Measurements from ENCODE around the gene TBC1D4. TPM values are rescaled to one million over a fixed set of nuclear protein-coding genes. Genes with fewer than 3 reads are reported as not detected.

The TBC1D4 gene
- total and polyA plus RNA-seq, 9 of the 15 experiments (the other 6 are each of a cell fraction or from before 2014, with no cell fraction given) = 2.8 to 12.3 (median 7.0) TPM

DNA sequence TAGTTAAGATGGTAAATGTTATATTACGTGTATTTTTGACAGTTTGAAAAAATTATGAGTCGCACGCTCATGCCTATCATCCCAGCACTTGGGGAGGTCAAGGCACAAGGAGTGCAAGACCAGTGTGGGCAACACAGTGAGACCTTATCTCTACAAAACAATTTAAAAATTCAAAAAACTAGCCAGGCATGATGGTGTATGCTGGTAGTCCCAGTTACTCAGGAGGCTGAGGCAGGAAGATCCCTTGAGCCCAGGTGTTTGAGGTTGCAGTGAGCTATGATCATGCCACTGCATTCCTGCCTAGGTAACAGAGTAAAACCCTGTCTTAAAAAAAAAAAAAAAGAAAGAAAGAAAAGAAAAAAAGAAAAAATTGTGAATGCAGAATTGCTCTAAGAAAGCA lies 58.0 kb downstream of the TBC1D4 start:
- TF ChIP-seq ASH1L (IDR thresholded peaks at IDR 0.05; ENCODE audit: borderline replicate concordance, low read depth, partially characterized antibody) = no peak

DNA sequence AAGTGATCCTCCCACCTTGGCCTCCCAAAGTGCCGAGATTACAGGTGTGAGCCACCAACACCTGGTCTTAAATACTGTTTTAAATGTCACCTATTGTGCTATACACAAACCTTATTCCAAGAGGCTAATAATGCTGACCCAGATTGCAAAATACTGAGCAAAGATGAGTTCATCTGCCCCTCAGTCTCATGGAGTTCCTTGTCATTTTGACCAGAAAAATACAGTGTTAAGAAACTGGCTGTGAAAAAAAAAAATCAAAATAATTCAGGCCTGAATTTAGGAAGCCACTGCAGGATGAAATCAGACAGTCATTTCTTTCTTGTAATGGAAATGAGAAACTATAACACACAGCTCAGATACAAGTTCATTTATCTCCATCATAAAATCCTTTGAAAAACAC lies 59.9 kb downstream of the TBC1D4 start:
- no peak overlapping the region for H3K27ac ChIP-seq (ENCODE audit: extremely low read depth, low read depth, low read length)
- no peak for FAIRE-seq
- ChIA-PET CTCF (ENCODE audit: low intra/inter-chr PET ratio) (no interaction called here), POLR2A (no interaction called here)
- in situ Hi-C loops (cut with MboI) (no loop called here), intact Hi-C loops (cut with micrococcal nuclease) (no loop called here)
- DNase-seq (ENCODE audit: extremely low read depth in 1 of 4, low spot score in 3 of 4) = no peak
- no peak overlapping the region for H3K4me3 ChIP-seq
- H3K27me3 ChIP-seq (ENCODE audit: control insufficient read depth in 2 of 2, insufficient read depth in 2 of 2, low read length in 2 of 2) = no peaks in the 10 kb centered on the region
- no peaks in the 10 kb centered on the region for H3K9me1 ChIP-seq (ENCODE audit: control insufficient read depth, insufficient read depth, low read length)
- H3K4me2 ChIP-seq (ENCODE audit: insufficient read depth, low read length) = no peak overlapping the region
- H3K36me3 ChIP-seq (ENCODE audit: control insufficient read depth, insufficient read depth, low read length) = no peaks in the 10 kb centered on the region
- H3K79me2 ChIP-seq (ENCODE audit: control insufficient read depth, insufficient read depth, low read length) = no peaks in the 10 kb centered on the region
- BruUV-seq (replicated peaks) = no TSS peak
- no peaks in the 10 kb centered on the region; a peak in 2 of 5 replicates for H3K4me1 ChIP-seq (replicated peaks in 1 of 2; ENCODE audit: control insufficient read depth in 2 of 2, insufficient read depth in 2 of 2, low read length in 2 of 2)
- no peak overlapping the region for H2AFZ ChIP-seq (ENCODE audit: low read depth, low read length)
- 62% methylated on average over 1 of the region's 1 CpG for WGBS (ENCODE audit: insufficient coverage, low coverage, missing lambda C conversion rate)
- TF ChIP-seq TAL1 (IDR thresholded peaks at IDR 0.05) = no peak
- no peak for TF ChIP-seq IFI16 (CRISPR knock-in tag; IDR thresholded peaks at IDR 0.05)
- TF ChIP-seq KLF1 (tag; IDR thresholded peaks at IDR 0.05) = no peak
- TF ChIP-seq SMAD4 (CRISPR knock-in tag; conservative IDR thresholded peaks at IDR 0.05) = no peak
- TF ChIP-seq, protein P1, sequence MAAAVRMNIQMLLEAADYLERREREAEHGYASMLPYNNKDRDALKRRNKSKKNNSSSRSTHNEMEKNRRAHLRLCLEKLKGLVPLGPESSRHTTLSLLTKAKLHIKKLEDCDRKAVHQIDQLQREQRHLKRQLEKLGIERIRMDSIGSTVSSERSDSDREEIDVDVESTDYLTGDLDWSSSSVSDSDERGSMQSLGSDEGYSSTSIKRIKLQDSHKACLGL (CRISPR knock-in tag; IDR thresholded peaks at IDR 0.05; ENCODE audit: borderline replicate concordance, poor library complexity, severe bottlenecking) = no peak
- no peak for TF ChIP-seq RBM14 (IDR thresholded peaks at IDR 0.05; ENCODE audit: borderline replicate concordance, insufficient read depth, low read depth, low read length)
- no peak for TF ChIP-seq ZNF143 (CRISPR knock-in tag; IDR thresholded peaks at IDR 0.05)
- no peaks in the 10 kb centered on the region for H3K9me3 ChIP-seq (replicated peaks; ENCODE audit: control insufficient read depth, insufficient read depth, low read depth, low read length)
- no peak overlapping the region for H3K9ac ChIP-seq (ENCODE audit: insufficient read depth in 1 of 2, low read depth in 2 of 2, low read length in 2 of 2)
- ATAC-seq = no peak
- H4K20me1 ChIP-seq (replicated peaks; ENCODE audit: control insufficient read depth, insufficient read depth, low read length) = no peaks in the 10 kb centered on the region

More for the DNA sequence above, 58.0 kb downstream of the TBC1D4 start:
- no TSS peak for BruUV-seq (replicated peaks)
- Histone ChIP-seq H3K27me3 (ENCODE audit: control insufficient read depth in 2 of 2, insufficient read depth in 2 of 2, low read length in 2 of 2) (no peaks in the 10 kb centered on the region), H3K27ac (ENCODE audit: extremely low read depth, low read depth, low read length) (no peak overlapping the region), H4K20me1 (replicated peaks; ENCODE audit: control insufficient read depth, insufficient read depth, low read length) (no peaks in the 10 kb centered on the region), H3K9me3 (replicated peaks; ENCODE audit: control insufficient read depth, insufficient read depth, low read depth, low read length) (no peaks in the 10 kb centered on the region), H3K4me2 (ENCODE audit: insufficient read depth, low read length) (no peak overlapping the region), H3K4me3 (no peak overlapping the region), H3K79me2 (ENCODE audit: control insufficient read depth, insufficient read depth, low read length) (no peaks in the 10 kb centered on the region), H3K9ac (ENCODE audit: insufficient read depth in 1 of 2, low read depth in 2 of 2, low read length in 2 of 2) (no peak overlapping the region), H2AFZ (ENCODE audit: low read depth, low read length) (no peak overlapping the region), H3K36me3 (ENCODE audit: control insufficient read depth, insufficient read depth, low read length) (no peaks in the 10 kb centered on the region), H3K4me1 (replicated peaks in 1 of 2; ENCODE audit: control insufficient read depth in 2 of 2, insufficient read depth in 2 of 2, low read length in 2 of 2) (no peaks in the 10 kb centered on the region; a peak in 2 of 5 replicates), H3K9me1 (ENCODE audit: control insufficient read depth, insufficient read depth, low read length) (no peaks in the 10 kb centered on the region)
- ChIA-PET CTCF (ENCODE audit: low intra/inter-chr PET ratio) (no interaction called here), POLR2A (interaction anchor here (0.6 kb wide), 1 partner anchor 12 kb away, joined by 3 read pairs; no protein-coding TSS in a partner anchor)
- FAIRE-seq (no peak), DNase-seq (ENCODE audit: extremely low read depth in 1 of 4, low spot score in 3 of 4) (no peak), ATAC-seq (no peak)
- in situ Hi-C loops (cut with MboI) (no loop called here), intact Hi-C loops (cut with micrococcal nuclease) (no loop called here)
- WGBS (ENCODE audit: insufficient coverage, low coverage, missing lambda C conversion rate) = 59% methylated on average over 3 of the region's 3 CpGs

Measured in K562 (cell line).